ENCODE results near the gene TRERF1. TPM values are rescaled to one million over a fixed set of nuclear protein-coding genes. Genes with fewer than 3 reads are reported as not detected.

TRERF1 gene
- total RNA-seq, 2 donors from 2014 or later: 9.5 to 34.8 TPM

GRCh38 chr6:42278131-42278853, 173.4 kb downstream of the TRERF1 start:
- Histone ChIP-seq H3K36me3 (no peaks in the 10 kb centered on the region), H3K4me1 (replicated peaks) (peaks cover 12% of the 10 kb centered on the region), H3K9me3 (no peaks in the 10 kb centered on the region), H3K27ac (no peak overlapping the region), H3K4me3 (no peak overlapping the region), H3K27me3 (replicated peaks; ENCODE audit: insufficient read depth) (no peaks in the 10 kb centered on the region)
- no peak for DNase-seq (ENCODE audit: low spot score)
- 90% methylated on average over 7 of the region's 7 CpGs for WGBS
- TF ChIP-seq CTCF (IDR thresholded peaks at IDR 0.05): no peak
- intact Hi-C loops (cut with DNase I): no loop called here

DNA sequence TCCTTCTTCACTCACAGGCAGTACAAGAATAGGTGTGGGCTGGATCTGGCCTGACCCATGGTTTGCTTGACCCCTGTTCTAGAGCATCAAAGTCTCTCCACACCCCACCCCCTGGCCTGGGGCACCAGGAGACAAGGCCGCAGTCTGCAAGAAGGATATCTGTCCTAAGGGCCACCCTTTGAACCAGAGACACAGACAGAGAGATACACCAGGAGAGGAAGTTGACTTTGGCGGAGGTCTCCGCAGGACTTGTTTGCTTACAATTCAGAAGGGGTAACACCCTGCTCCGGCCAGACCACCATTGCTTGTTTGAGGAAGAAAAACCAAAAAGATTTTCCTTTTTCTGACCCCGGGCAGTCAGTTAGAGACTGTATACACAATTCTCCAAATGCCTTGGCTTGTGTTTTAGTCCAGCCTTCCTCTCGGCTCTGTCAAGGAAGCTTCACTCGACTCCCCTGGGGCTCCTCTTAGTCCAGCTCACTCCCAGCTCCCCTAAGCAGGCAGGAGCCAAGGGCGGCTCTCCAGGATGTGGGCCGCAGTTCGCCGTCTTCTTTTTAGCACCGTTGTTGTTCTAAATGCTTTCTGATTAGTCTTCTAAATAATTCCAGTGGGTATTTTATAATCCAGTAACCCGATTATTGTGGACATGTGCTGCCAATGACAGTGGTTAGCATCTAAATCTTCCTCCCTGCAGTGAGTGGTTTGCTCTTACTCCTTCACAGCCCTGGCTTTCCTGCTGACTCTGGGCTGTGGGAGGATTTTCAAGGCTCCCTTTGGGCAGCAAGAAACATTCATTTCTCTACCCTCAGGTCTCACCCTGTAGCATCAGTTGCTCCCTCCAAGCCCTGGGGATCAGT, 175.5 kb downstream of the TRERF1 start:
- DNase-seq (ENCODE audit: low spot score): no peak
- WGBS: 54% methylated on average over 13 of the region's 13 CpGs
- intact Hi-C loops (cut with DNase I): no loop called here

GRCh38 chr6:42275376-42276033, 176.2 kb downstream of the TRERF1 start:
- Histone ChIP-seq H3K4me1 (replicated peaks) (peaks cover 7% of the 10 kb centered on the region), H3K27me3 (replicated peaks; ENCODE audit: insufficient read depth) (no peaks in the 10 kb centered on the region), H3K4me3 (no peak overlapping the region), H3K27ac (no peak overlapping the region), H3K9me3 (no peaks in the 10 kb centered on the region), H3K36me3 (no peaks in the 10 kb centered on the region)
- TF ChIP-seq POLR2AphosphoS5 (IDR thresholded peaks at IDR 0.05) (no peak), CTCF (IDR thresholded peaks at IDR 0.05) (no peak), POLR2A (IDR thresholded peaks at IDR 0.05) (no peak)
- DNase-seq (ENCODE audit: low spot score): no peak
- intact Hi-C loops (cut with DNase I): no loop called here
- 91% methylated on average over 12 of the region's 12 CpGs for WGBS

More for the DNA sequence above, 175.5 kb downstream of the TRERF1 start:
- no peaks in the 10 kb centered on the region for H3K9me3 ChIP-seq
- H3K4me3 ChIP-seq: no peak overlapping the region
- no peaks in the 10 kb centered on the region for H3K36me3 ChIP-seq
- H3K27ac ChIP-seq: peak overlapping the region in 1 of 2 donors; percentile 23
- no peak for TF ChIP-seq POLR2A (IDR thresholded peaks at IDR 0.05)
- no peak for TF ChIP-seq CTCF (IDR thresholded peaks at IDR 0.05)
- TF ChIP-seq POLR2AphosphoS5 (IDR thresholded peaks at IDR 0.05): no peak
- H3K27me3 ChIP-seq (replicated peaks; ENCODE audit: insufficient read depth): no peaks in the 10 kb centered on the region
- H3K4me1 ChIP-seq (replicated peaks): peaks cover 12% of the 10 kb centered on the region

DNA sequence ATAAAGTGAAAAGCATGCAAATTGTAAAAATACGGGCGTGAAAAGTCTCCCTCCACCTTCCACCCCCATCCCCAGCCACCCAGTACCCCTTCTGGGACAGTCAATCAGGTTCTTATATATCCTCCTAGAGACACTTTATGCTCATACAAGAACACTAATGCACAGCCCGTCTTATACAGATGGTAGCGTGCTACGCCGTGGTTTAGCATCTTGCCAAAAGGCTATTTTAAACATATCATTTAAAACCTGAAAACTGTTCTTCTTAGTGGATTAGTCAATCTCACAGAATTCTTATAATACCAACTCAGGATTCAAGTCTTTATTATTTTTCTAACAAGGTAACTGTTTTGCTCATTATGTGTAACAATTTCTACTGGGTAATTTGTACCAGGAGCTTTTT, 176.8 kb downstream of the TRERF1 start:
- Histone ChIP-seq H3K27ac (no peak overlapping the region), H3K4me3 (no peak overlapping the region), H3K4me1 (replicated peaks) (peaks cover under 1% of the 10 kb centered on the region), H3K36me3 (no peaks in the 10 kb centered on the region), H3K27me3 (replicated peaks; ENCODE audit: insufficient read depth) (no peaks in the 10 kb centered on the region), H3K9me3 (no peaks in the 10 kb centered on the region)
- intact Hi-C loops (cut with DNase I): no loop called here
- TF ChIP-seq POLR2AphosphoS5 (IDR thresholded peaks at IDR 0.05) (no peak), POLR2A (IDR thresholded peaks at IDR 0.05) (no peak), CTCF (IDR thresholded peaks at IDR 0.05) (no peak)
- 97% methylated on average over 6 of the region's 6 CpGs for WGBS
- no peak for DNase-seq (ENCODE audit: low spot score)

All from prostate gland (tissue), 2 donors.